GM18519 (cell line): ENCODE results near the gene FAM174A.
"Not testable (repeated sequence)": the region's sequence is repeated elsewhere in the genome, so short reads cannot be mapped to it uniquely, and the experiment has no call there.

Source experiments
- ATAC-seq: cut with Tn5 transposase; IDR thresholded peaks from one replicate; pipeline ENCODE4 v1.9.1; 2021; ENCODE audit warnings: mild to moderate bottlenecking, moderate library complexity; ENCODE audit not compliant: unreplicated experiment, low FRiP score

Gene FAM174A

GRCh38 chr5:100574716-100575115, 39.5 kb downstream of the FAM174A start:
- ATAC-seq = no peak

- no peak for ATAC-seq
Observed at GRCh38 chr5:100575815-100576214, 40.6 kb downstream of the FAM174A start.

- no peak for ATAC-seq
Observed at GRCh38 chr5:100576217-100576751, 41.1 kb downstream of the FAM174A start.

- no peak for ATAC-seq
Observed at GRCh38 chr5:100577506-100577905, 42.3 kb downstream of the FAM174A start.

GRCh38 chr5:100584069-100584468, 48.9 kb downstream of the FAM174A start:
- ATAC-seq = peak; percentile 92

GRCh38 chr5:100584889-100585288, 49.7 kb downstream of the FAM174A start:
- no peak for ATAC-seq

- ATAC-seq = no peak
Observed at GRCh38 chr5:100590867-100591266, 55.7 kb downstream of the FAM174A start.

- ATAC-seq = no peak
Observed at GRCh38 chr5:100595152-100595811, 60.1 kb downstream of the FAM174A start.

- no peak for ATAC-seq
Observed at GRCh38 chr5:100595812-100596173, 60.6 kb downstream of the FAM174A start.

GRCh38 chr5:100598446-100598845, 63.3 kb downstream of the FAM174A start:
- no peak for ATAC-seq

GRCh38 chr5:100600298-100600994, 65.3 kb downstream of the FAM174A start:
- ATAC-seq = no peak

GRCh38 chr5:100603141-100603540, 68.0 kb downstream of the FAM174A start:
- ATAC-seq = no peak

- not testable (repeated sequence) for ATAC-seq
Observed at GRCh38 chr5:100604021-100604420, 68.8 kb downstream of the FAM174A start.

- no peak for ATAC-seq
Observed at GRCh38 chr5:100609594-100609993, 74.4 kb downstream of the FAM174A start.

- ATAC-seq = no peak
Observed at GRCh38 chr5:100614308-100614707, 79.1 kb downstream of the FAM174A start.

- no peak for ATAC-seq
Observed at GRCh38 chr5:100615362-100615761, 80.2 kb downstream of the FAM174A start.

GRCh38 chr5:100616291-100616690, 81.1 kb downstream of the FAM174A start:
- ATAC-seq = no peak

GRCh38 chr5:100616981-100617380, 81.8 kb downstream of the FAM174A start:
- no peak for ATAC-seq

GRCh38 chr5:100623719-100624118, 88.5 kb downstream of the FAM174A start:
- peak; percentile 82 for ATAC-seq

- ATAC-seq = peak; percentile 75
Observed at GRCh38 chr5:100634937-100635534, 99.9 kb downstream of the FAM174A start.
